Urinary bladder (tissue), 2 donors: Measurements from ENCODE around the gene POP5. TPM values are rescaled to one million over a fixed set of nuclear protein-coding genes. Genes with fewer than 3 reads are reported as not detected.

Source experiments
- polyA plus RNA-seq: library from polyadenylated mRNA; stranded (reverse); fragments of 200-250 nt; gene quantifications from one replicate; pipeline ENCODE4 v1.2.3, GENCODE V29; 2013
- total RNA-seq: library from RNA; depleted of rRNA; stranded (reverse); fragments of >200 nt; gene quantifications from one replicate; pipeline ENCODE4 v1.2.3, GENCODE V29; 2014
- donor health status: healthy.

The POP5 gene
- total and polyA plus RNA-seq, 2 donors = 25.4 to 38.9 TPM

Other genes with a start within 250 kb of the POP5 start
- gene MSI1, start 212.2 kb downstream of the POP5 start, total RNA-seq = 1.5 TPM
- 0.54 TPM for gene MSI1, start 212.2 kb downstream of the POP5 start, polyA plus RNA-seq
- 278 TPM for gene COX6A1, start 143.3 kb downstream of the POP5 start, total RNA-seq
- 715 TPM for gene COX6A1, start 143.3 kb downstream of the POP5 start, polyA plus RNA-seq
- gene TRIAP1, start 135.0 kb downstream of the POP5 start, total RNA-seq = 12.4 TPM
- 21.4 TPM for gene TRIAP1, start 135.0 kb downstream of the POP5 start, polyA plus RNA-seq
- gene GATC, start 135.0 kb downstream of the POP5 start, total RNA-seq = 26.2 TPM
- gene GATC, start 135.0 kb downstream of the POP5 start, polyA plus RNA-seq = 11.9 TPM
- 90.6 TPM for gene SRSF9, start 111.7 kb downstream of the POP5 start, total RNA-seq
- 80.0 TPM for gene SRSF9, start 111.7 kb downstream of the POP5 start, polyA plus RNA-seq
- gene DYNLL1, start 85.3 kb downstream of the POP5 start, total RNA-seq = 247 TPM
- 458 TPM for gene DYNLL1, start 85.3 kb downstream of the POP5 start, polyA plus RNA-seq
- gene COQ5, start 52.2 kb downstream of the POP5 start, total RNA-seq = 26.8 TPM
- gene COQ5, start 52.2 kb downstream of the POP5 start, polyA plus RNA-seq = 25.0 TPM
- 86.6 TPM for gene RNF10, start 47.0 kb downstream of the POP5 start, total RNA-seq
- gene RNF10, start 47.0 kb downstream of the POP5 start, polyA plus RNA-seq = 98.4 TPM
- gene CABP1, start 59.2 kb upstream of the POP5 start, total RNA-seq = 4.9 TPM
- 10.4 TPM for gene CABP1, start 59.2 kb upstream of the POP5 start, polyA plus RNA-seq
- gene MLEC, start 105.7 kb upstream of the POP5 start, total RNA-seq = 89.5 TPM
- gene MLEC, start 105.7 kb upstream of the POP5 start, polyA plus RNA-seq = 54.6 TPM
- gene UNC119B, start 129.1 kb upstream of the POP5 start, total RNA-seq = 17.5 TPM
- gene UNC119B, start 129.1 kb upstream of the POP5 start, polyA plus RNA-seq = 24.8 TPM
- gene ACADS, start 144.4 kb upstream of the POP5 start, total RNA-seq = 6.7 TPM
- gene ACADS, start 144.4 kb upstream of the POP5 start, polyA plus RNA-seq = 35.6 TPM